ENCODE data around the gene FSD1L.

Gene FSD1L

DNA sequence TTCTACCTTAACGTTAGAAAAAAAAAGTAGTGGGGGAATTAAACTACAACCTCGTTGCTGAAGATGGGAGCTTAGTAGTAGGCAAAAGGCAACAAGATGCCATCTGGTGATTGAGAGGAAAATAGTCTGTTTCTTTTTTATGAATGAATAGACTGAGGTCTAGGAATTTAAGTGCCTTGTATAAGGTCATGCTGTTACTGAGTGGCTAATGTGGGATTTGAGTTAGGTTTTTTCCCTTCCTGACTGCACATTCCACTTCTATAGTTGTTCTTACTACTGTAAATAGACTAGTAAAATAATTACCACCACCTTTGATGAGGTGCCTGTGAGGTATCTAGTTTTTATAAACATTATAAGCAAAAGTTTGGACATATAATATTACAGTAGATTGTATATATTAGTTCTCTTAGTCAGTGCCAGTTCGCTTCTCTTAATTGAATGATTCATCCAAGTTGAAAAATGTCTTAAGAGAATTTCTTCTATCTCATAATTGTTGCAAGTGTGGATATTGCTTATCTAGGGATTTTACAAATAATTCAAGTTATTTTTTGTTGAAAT lies 19.1 kb downstream of the FSD1L start:
- Histone ChIP-seq H3K9ac (ENCODE audit: low read length) (no peak overlapping the region), H3K27me3 (ENCODE audit: control insufficient read depth, insufficient read depth, low read length) (no peaks in the 10 kb centered on the region), H3K9me3 (ENCODE audit: control insufficient read depth, low read length) (no peaks in the 10 kb centered on the region), H3K36me3 (ENCODE audit: control insufficient read depth, insufficient read depth, low read length) (no peaks in the 10 kb centered on the region), H3K4me1 (ENCODE audit: control insufficient read depth, insufficient read depth, low read length) (no peaks in the 10 kb centered on the region), H3K4me3 (ENCODE audit: low read length) (no peak overlapping the region)

GRCh38 chr9:105468875-105469274 lies 21.0 kb downstream of the FSD1L start:
- Histone ChIP-seq H3K27me3 (ENCODE audit: control insufficient read depth, insufficient read depth, low read length) (no peaks in the 10 kb centered on the region), H3K4me3 (ENCODE audit: low read length) (no peak overlapping the region), H3K36me3 (ENCODE audit: control insufficient read depth, insufficient read depth, low read length) (no peaks in the 10 kb centered on the region), H3K9me3 (ENCODE audit: control insufficient read depth, low read length) (no peaks in the 10 kb centered on the region), H3K4me1 (ENCODE audit: control insufficient read depth, insufficient read depth, low read length) (no peaks in the 10 kb centered on the region), H3K9ac (ENCODE audit: low read length) (no peak overlapping the region)

DNA sequence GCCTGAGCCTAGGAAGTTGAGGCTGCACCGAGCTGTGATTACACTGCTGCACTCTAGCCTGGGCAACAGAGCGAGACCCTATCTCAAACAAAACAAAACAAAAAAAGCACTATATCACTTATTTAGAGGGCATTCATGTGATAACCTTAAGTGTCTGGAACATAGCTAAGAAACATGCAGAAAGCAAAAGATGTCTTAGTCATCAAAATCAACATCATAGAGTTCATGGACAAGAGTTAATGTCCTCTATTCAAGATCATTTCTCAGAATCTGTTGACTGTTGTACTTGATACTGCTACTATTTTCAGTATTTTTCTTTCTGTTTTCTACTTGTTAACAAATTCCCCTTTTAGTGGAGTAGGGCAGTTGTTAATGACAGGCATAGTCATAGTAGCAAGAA lies 25.4 kb downstream of the FSD1L start:
- Histone ChIP-seq H3K36me3 (ENCODE audit: control insufficient read depth, insufficient read depth, low read length) (no peaks in the 10 kb centered on the region), H3K9me3 (ENCODE audit: control insufficient read depth, low read length) (no peaks in the 10 kb centered on the region), H3K27me3 (ENCODE audit: control insufficient read depth, insufficient read depth, low read length) (no peaks in the 10 kb centered on the region), H3K4me3 (ENCODE audit: low read length) (no peak overlapping the region), H3K9ac (ENCODE audit: low read length) (no peak overlapping the region), H3K4me1 (ENCODE audit: control insufficient read depth, insufficient read depth, low read length) (no peaks in the 10 kb centered on the region)

GRCh38 chr9:105475302-105475701 lies 27.5 kb downstream of the FSD1L start:
- Histone ChIP-seq H3K36me3 (ENCODE audit: control insufficient read depth, insufficient read depth, low read length) (no peaks in the 10 kb centered on the region), H3K4me1 (ENCODE audit: control insufficient read depth, insufficient read depth, low read length) (no peaks in the 10 kb centered on the region), H3K9ac (ENCODE audit: low read length) (no peak overlapping the region), H3K27me3 (ENCODE audit: control insufficient read depth, insufficient read depth, low read length) (no peaks in the 10 kb centered on the region), H3K9me3 (ENCODE audit: control insufficient read depth, low read length) (no peaks in the 10 kb centered on the region), H3K4me3 (ENCODE audit: low read length) (no peak overlapping the region)

GRCh38 chr9:105479846-105480245 lies 32.0 kb downstream of the FSD1L start:
- Histone ChIP-seq H3K36me3 (ENCODE audit: control insufficient read depth, insufficient read depth, low read length) (no peaks in the 10 kb centered on the region), H3K9ac (ENCODE audit: low read length) (no peak overlapping the region), H3K9me3 (ENCODE audit: control insufficient read depth, low read length) (no peaks in the 10 kb centered on the region), H3K27me3 (ENCODE audit: control insufficient read depth, insufficient read depth, low read length) (no peaks in the 10 kb centered on the region), H3K4me1 (ENCODE audit: control insufficient read depth, insufficient read depth, low read length) (no peaks in the 10 kb centered on the region), H3K4me3 (ENCODE audit: low read length) (no peak overlapping the region)

DNA sequence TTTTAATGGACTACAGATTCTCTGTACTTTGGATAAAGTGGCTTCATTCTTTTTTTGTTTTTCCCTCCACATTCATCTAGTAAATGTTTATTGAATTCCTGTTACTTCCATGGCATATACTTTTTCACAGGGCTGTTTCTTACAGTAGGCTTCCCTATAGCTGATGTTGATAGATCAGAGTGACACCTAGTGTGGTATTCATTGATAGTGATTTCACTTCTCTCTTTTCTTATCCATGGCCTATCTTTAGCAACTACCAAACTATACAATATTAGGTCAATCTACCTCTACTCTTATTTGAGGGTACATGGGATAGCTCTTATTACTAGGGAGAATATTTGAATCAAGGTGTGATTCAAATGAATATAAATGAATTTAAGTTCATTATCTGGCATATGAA lies 35.8 kb downstream of the FSD1L start:
- Histone ChIP-seq H3K27me3 (ENCODE audit: control insufficient read depth, insufficient read depth, low read length) (no peaks in the 10 kb centered on the region), H3K9me3 (ENCODE audit: control insufficient read depth, low read length) (no peaks in the 10 kb centered on the region), H3K4me1 (ENCODE audit: control insufficient read depth, insufficient read depth, low read length) (no peaks in the 10 kb centered on the region), H3K36me3 (ENCODE audit: control insufficient read depth, insufficient read depth, low read length) (no peaks in the 10 kb centered on the region), H3K4me3 (ENCODE audit: low read length) (no peak overlapping the region), H3K9ac (ENCODE audit: low read length) (no peak overlapping the region)

DNA sequence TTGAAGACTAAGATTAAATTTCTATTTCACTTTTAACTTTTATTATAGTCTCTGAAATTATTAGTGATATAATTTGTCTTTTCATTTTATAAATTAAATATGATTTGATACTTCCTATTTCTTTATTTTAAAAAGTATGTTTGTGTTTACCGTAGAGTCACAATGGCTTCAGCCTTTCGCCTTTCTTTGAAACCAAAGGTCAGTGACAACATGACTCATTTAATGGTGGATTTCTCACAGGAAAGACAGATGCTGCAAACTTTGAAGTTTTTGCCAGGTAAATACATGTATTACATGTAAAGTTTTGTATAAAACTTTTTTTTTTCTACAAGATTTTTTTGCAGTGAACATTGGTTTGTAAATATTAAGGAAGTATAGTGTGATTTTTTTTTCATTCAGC lies 36.4 kb downstream of the FSD1L start:
- Histone ChIP-seq H3K9me3 (ENCODE audit: control insufficient read depth, low read length) (no peaks in the 10 kb centered on the region), H3K27me3 (ENCODE audit: control insufficient read depth, insufficient read depth, low read length) (no peaks in the 10 kb centered on the region), H3K36me3 (ENCODE audit: control insufficient read depth, insufficient read depth, low read length) (no peaks in the 10 kb centered on the region), H3K9ac (ENCODE audit: low read length) (no peak overlapping the region), H3K4me1 (ENCODE audit: control insufficient read depth, insufficient read depth, low read length) (no peaks in the 10 kb centered on the region), H3K4me3 (ENCODE audit: low read length) (no peak overlapping the region)

GRCh38 chr9:105485131-105485530 lies 37.3 kb downstream of the FSD1L start:
- H3K4me1 ChIP-seq (ENCODE audit: control insufficient read depth, insufficient read depth, low read length), result no peaks in the 10 kb centered on the region
- H3K4me3 ChIP-seq (ENCODE audit: low read length), result no peak overlapping the region
- no peaks in the 10 kb centered on the region for H3K27me3 ChIP-seq (ENCODE audit: control insufficient read depth, insufficient read depth, low read length)

GRCh38 chr9:105496826-105497225 lies 49.0 kb downstream of the FSD1L start:
- Histone ChIP-seq H3K4me3 (ENCODE audit: low read length) (no peak overlapping the region), H3K36me3 (ENCODE audit: control insufficient read depth, insufficient read depth, low read length) (no peaks in the 10 kb centered on the region), H3K27me3 (ENCODE audit: control insufficient read depth, insufficient read depth, low read length) (no peaks in the 10 kb centered on the region), H3K4me1 (ENCODE audit: control insufficient read depth, insufficient read depth, low read length) (no peaks in the 10 kb centered on the region), H3K9me3 (ENCODE audit: control insufficient read depth, low read length) (no peaks in the 10 kb centered on the region), H3K9ac (ENCODE audit: low read length) (no peak overlapping the region)

More at GRCh38 chr9:105485131-105485530, 37.3 kb downstream of the FSD1L start:
- Histone ChIP-seq H3K9me3 (ENCODE audit: control insufficient read depth, low read length) (no peaks in the 10 kb centered on the region), H3K9ac (ENCODE audit: low read length) (no peak overlapping the region), H3K36me3 (ENCODE audit: control insufficient read depth, insufficient read depth, low read length) (no peaks in the 10 kb centered on the region)

DNA sequence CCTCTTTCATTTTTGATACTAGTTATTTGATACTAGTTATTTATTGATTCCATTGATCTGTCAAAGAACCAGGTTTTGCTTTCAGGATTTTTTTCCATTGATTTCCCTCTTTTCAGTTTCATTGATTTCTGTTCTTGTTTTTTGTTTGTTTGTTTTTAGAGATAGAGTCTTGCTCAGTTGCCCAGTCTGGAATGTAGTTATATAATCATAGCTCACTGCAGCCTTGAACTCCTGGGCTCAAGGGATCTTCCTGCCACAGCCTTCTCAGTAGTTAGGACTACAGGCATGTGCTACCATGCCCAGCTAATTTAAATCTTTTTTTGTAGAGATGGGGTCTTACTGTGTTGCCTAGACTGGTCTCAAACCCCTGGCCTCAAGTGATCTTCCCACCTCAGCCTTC lies 49.9 kb downstream of the FSD1L start:
- Histone ChIP-seq H3K4me3 (ENCODE audit: low read length) (no peak overlapping the region), H3K27me3 (ENCODE audit: control insufficient read depth, insufficient read depth, low read length) (no peaks in the 10 kb centered on the region), H3K4me1 (ENCODE audit: control insufficient read depth, insufficient read depth, low read length) (no peaks in the 10 kb centered on the region), H3K36me3 (ENCODE audit: control insufficient read depth, insufficient read depth, low read length) (no peaks in the 10 kb centered on the region), H3K9me3 (ENCODE audit: control insufficient read depth, low read length) (no peaks in the 10 kb centered on the region), H3K9ac (ENCODE audit: low read length) (no peak overlapping the region)

DNA sequence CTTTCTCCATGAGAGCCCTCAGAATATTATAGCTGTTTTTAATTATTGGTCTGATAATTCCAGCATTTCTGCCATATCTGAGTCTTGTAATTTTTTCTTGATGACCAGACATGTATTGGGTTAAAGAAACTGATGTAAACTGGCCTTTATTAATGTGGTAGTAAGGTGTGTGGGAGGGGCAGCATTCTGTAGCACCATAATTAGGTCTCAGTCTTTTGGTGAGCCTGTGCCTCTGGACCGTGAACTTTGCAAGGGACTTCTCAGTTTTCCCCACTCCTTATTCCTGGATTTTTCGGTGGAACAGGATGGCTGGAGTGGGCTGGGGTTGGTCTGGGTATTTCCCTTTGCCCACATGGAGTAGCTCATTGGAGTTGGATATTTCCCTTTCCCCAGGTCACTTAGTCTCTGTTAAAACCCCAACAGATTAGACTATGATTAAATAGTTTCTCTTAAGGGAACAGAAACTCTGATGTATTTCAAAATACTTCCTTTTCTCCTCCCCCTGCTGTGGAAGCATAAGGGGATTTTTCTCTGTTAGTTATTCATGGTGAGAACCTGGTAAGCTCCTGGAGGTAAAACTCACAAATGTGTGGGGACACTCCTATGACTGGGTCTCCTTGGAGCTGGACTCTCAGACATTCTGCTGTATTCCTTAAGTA lies 52.4 kb downstream of the FSD1L start:
- Histone ChIP-seq H3K4me1 (ENCODE audit: control insufficient read depth, insufficient read depth, low read length) (no peaks in the 10 kb centered on the region), H3K9ac (ENCODE audit: low read length) (no peak overlapping the region), H3K9me3 (ENCODE audit: control insufficient read depth, low read length) (no peaks in the 10 kb centered on the region), H3K4me3 (ENCODE audit: low read length) (no peak overlapping the region), H3K27me3 (ENCODE audit: control insufficient read depth, insufficient read depth, low read length) (no peaks in the 10 kb centered on the region), H3K36me3 (ENCODE audit: control insufficient read depth, insufficient read depth, low read length) (no peaks in the 10 kb centered on the region)

GRCh38 chr9:105501414-105501813 lies 53.6 kb downstream of the FSD1L start:
- Histone ChIP-seq H3K9ac (ENCODE audit: low read length) (no peak overlapping the region), H3K27me3 (ENCODE audit: control insufficient read depth, insufficient read depth, low read length) (no peaks in the 10 kb centered on the region), H3K4me1 (ENCODE audit: control insufficient read depth, insufficient read depth, low read length) (no peaks in the 10 kb centered on the region), H3K9me3 (ENCODE audit: control insufficient read depth, low read length) (no peaks in the 10 kb centered on the region), H3K36me3 (ENCODE audit: control insufficient read depth, insufficient read depth, low read length) (no peaks in the 10 kb centered on the region), H3K4me3 (ENCODE audit: low read length) (no peak overlapping the region)

- no peak overlapping the region for H3K4me3 ChIP-seq (ENCODE audit: low read length)
- H3K27me3 ChIP-seq (ENCODE audit: control insufficient read depth, insufficient read depth, low read length), result no peaks in the 10 kb centered on the region
- H3K9me3 ChIP-seq (ENCODE audit: control insufficient read depth, low read length), result no peaks in the 10 kb centered on the region
- H3K9ac ChIP-seq (ENCODE audit: low read length), result no peak overlapping the region
- H3K36me3 ChIP-seq (ENCODE audit: control insufficient read depth, insufficient read depth, low read length), result no peaks in the 10 kb centered on the region
- no peaks in the 10 kb centered on the region for H3K4me1 ChIP-seq (ENCODE audit: control insufficient read depth, insufficient read depth, low read length)
Measured at GRCh38 chr9:105502276-105502675, 54.4 kb downstream of the FSD1L start.
